ENCODE data around the gene SCYGR7. TPM values are rescaled to one million over a fixed set of nuclear protein-coding genes. Genes with fewer than 3 reads are reported as not detected.

SCYGR7 gene
- total and polyA plus RNA-seq, 9 of the 15 experiments (the other 6 are each of a cell fraction or from before 2014, with no cell fraction given): not detected

DNA sequence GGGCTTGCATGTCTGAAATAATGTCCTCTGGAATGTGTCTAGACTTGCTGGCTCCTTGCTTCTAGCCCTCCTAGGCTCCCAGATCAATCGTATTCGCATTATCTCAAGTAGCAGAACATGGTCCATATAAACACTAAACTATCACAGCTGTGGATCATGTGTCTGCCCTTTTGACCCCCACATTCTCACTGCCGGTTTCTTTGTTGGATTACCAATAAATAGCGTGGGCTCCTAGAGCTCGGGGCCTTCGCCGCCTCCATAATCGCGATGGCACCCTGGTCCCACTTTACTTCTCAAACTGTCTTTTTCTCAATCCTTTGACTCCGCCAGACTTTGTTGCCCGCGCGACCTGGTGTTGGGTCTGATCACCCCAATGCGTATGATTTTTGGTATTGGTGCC lies 11.2 kb downstream of the SCYGR7 start:
- CTCF ChIA-PET (ENCODE audit: low intra/inter-chr PET ratio): no interaction called here
- H4K20me1 ChIP-seq (replicated peaks; ENCODE audit: control insufficient read depth, insufficient read depth, low read length): no peaks in the 10 kb centered on the region
- no peaks in the 10 kb centered on the region for H3K36me3 ChIP-seq (ENCODE audit: control insufficient read depth, insufficient read depth, low read length)
- no peak overlapping the region for H3K4me2 ChIP-seq (ENCODE audit: insufficient read depth, low read length)
- no peaks in the 10 kb centered on the region for H3K27me3 ChIP-seq (ENCODE audit: control insufficient read depth in 2 of 2, insufficient read depth in 2 of 2, low read length in 2 of 2)
- ATAC-seq: no peak
- no peak overlapping the region for H3K9ac ChIP-seq (ENCODE audit: insufficient read depth in 1 of 2, low read depth in 2 of 2, low read length in 2 of 2)
- no peaks in the 10 kb centered on the region for H3K9me1 ChIP-seq (ENCODE audit: control insufficient read depth, insufficient read depth, low read length)
- H3K4me3 ChIP-seq: no peak overlapping the region
- in situ Hi-C loops (cut with MboI) (no loop called here), intact Hi-C loops (cut with micrococcal nuclease) (no loop called here)
- 20% methylated on average over 8 of the region's 14 CpGs for WGBS (ENCODE audit: insufficient coverage, low coverage, missing lambda C conversion rate)
- H3K9me3 ChIP-seq (replicated peaks; ENCODE audit: control insufficient read depth, insufficient read depth, low read depth, low read length): no peaks in the 10 kb centered on the region
- no peak for DNase-seq (ENCODE audit: extremely low read depth in 1 of 4, low spot score in 3 of 4)
- no TSS peak for BruUV-seq (replicated peaks)
- POLR2A ChIA-PET: no interaction called here
- H3K4me1 ChIP-seq (replicated peaks in 1 of 2; ENCODE audit: control insufficient read depth in 2 of 2, insufficient read depth in 2 of 2, low read length in 2 of 2): no peaks in the 10 kb centered on the region
- no peak overlapping the region for H2AFZ ChIP-seq (ENCODE audit: low read depth, low read length)
- no peak overlapping the region for H3K27ac ChIP-seq (ENCODE audit: extremely low read depth, low read depth, low read length)
- FAIRE-seq: no peak
- TF ChIP-seq CTCF (IDR thresholded peaks at IDR 0.05 in 2 of 3, conservative IDR thresholded peaks at IDR 0.05 in 1 of 3; ENCODE audit: insufficient read depth in 2 of 3, low read depth in 1 of 3, low read length in 3 of 3) (no peak), RB1 (IDR thresholded peaks at IDR 0.05; ENCODE audit: low read depth) (no peak), NR2C2 (CRISPR knock-in tag; IDR thresholded peaks at IDR 0.05) (no peak), NR2C2 (tag; IDR thresholded peaks at IDR 0.05) (no peak), CEBPG (CRISPR knock-in tag; IDR thresholded peaks at IDR 0.05) (no peak), CEBPG (tag; conservative IDR thresholded peaks at IDR 0.05 in 1 of 2, IDR thresholded peaks at IDR 0.05 in 1 of 2) (no peak), ZNF707 (CRISPR knock-in tag; conservative IDR thresholded peaks at IDR 0.05) (no peak), PHTF2 (CRISPR knock-in tag; IDR thresholded peaks at IDR 0.05) (no peak), E2F3 (CRISPR knock-in tag; IDR thresholded peaks at IDR 0.05) (no peak), ZNF124 (CRISPR knock-in tag; IDR thresholded peaks at IDR 0.05) (no peak), EZH2 (IDR thresholded peaks at IDR 0.05; ENCODE audit: borderline replicate concordance, low read depth, low read length) (no peak), ZNF444 (CRISPR knock-in tag; IDR thresholded peaks at IDR 0.05) (no peak), MCM7 (IDR thresholded peaks at IDR 0.05) (no peak), ZNF79 (CRISPR knock-in tag; IDR thresholded peaks at IDR 0.05; ENCODE audit: low read depth) (no peak)
- TF ChIP-seq, protein P1, sequence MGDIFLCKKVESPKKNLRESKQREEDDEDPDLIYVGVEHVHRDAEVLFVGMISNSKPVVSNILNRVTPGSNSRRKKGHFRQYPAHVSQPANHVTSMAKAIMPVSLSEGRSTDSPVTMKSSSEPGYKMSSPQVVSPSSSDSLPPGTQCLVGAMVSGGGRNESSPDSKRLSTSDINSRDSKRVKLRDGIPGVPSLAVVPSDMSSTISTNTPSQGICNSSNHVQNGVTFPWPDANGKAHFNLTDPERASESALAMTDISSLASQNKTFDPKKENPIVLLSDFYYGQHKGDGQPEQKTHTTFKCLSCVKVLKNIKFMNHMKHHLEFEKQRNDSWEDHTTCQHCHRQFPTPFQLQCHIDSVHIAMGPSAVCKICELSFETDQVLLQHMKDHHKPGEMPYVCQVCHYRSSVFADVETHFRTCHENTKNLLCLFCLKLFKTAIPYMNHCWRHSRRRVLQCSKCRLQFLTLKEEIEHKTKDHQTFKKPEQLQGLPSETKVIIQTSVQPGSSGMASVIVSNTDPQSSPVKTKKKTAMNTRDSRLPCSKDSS (IDR thresholded peaks at IDR 0.05; ENCODE audit: low read depth, partially characterized antibody): no peak
- H3K79me2 ChIP-seq (ENCODE audit: control insufficient read depth, insufficient read depth, low read length): no peaks in the 10 kb centered on the region
